ENCODE measurements around the gene LRBA.

GRCh38 chr4:150579551-150580234, 435.4 kb downstream of the LRBA start:
- TF ChIP-seq, protein P1, sequence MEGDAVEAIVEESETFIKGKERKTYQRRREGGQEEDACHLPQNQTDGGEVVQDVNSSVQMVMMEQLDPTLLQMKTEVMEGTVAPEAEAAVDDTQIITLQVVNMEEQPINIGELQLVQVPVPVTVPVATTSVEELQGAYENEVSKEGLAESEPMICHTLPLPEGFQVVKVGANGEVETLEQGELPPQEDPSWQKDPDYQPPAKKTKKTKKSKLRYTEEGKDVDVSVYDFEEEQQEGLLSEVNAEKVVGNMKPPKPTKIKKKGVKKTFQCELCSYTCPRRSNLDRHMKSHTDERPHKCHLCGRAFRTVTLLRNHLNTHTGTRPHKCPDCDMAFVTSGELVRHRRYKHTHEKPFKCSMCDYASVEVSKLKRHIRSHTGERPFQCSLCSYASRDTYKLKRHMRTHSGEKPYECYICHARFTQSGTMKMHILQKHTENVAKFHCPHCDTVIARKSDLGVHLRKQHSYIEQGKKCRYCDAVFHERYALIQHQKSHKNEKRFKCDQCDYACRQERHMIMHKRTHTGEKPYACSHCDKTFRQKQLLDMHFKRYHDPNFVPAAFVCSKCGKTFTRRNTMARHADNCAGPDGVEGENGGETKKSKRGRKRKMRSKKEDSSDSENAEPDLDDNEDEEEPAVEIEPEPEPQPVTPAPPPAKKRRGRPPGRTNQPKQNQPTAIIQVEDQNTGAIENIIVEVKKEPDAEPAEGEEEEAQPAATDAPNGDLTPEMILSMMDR (IDR thresholded peaks at IDR 0.05; ENCODE audit: low read length): no peak
- no peak for TF ChIP-seq EZH2 (optimal IDR thresholded peaks at IDR 0.05; ENCODE audit: low read depth, low read length)

Measured in MM.1S (cell line).